ENCODE results near the gene SLC25A39. TPM values are rescaled to one million over a fixed set of nuclear protein-coding genes. Genes with fewer than 3 reads are reported as not detected.
"Not testable (repeated sequence)": the region's sequence is repeated elsewhere in the genome, so short reads cannot be mapped to it uniquely, and the experiment has no call there.

Gene SLC25A39, protein sequence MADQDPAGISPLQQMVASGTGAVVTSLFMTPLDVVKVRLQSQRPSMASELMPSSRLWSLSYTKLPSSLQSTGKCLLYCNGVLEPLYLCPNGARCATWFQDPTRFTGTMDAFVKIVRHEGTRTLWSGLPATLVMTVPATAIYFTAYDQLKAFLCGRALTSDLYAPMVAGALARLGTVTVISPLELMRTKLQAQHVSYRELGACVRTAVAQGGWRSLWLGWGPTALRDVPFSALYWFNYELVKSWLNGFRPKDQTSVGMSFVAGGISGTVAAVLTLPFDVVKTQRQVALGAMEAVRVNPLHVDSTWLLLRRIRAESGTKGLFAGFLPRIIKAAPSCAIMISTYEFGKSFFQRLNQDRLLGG
- total RNA-seq, result 100 to 1,000 TPM; 149 to 153 TPM

DNA sequence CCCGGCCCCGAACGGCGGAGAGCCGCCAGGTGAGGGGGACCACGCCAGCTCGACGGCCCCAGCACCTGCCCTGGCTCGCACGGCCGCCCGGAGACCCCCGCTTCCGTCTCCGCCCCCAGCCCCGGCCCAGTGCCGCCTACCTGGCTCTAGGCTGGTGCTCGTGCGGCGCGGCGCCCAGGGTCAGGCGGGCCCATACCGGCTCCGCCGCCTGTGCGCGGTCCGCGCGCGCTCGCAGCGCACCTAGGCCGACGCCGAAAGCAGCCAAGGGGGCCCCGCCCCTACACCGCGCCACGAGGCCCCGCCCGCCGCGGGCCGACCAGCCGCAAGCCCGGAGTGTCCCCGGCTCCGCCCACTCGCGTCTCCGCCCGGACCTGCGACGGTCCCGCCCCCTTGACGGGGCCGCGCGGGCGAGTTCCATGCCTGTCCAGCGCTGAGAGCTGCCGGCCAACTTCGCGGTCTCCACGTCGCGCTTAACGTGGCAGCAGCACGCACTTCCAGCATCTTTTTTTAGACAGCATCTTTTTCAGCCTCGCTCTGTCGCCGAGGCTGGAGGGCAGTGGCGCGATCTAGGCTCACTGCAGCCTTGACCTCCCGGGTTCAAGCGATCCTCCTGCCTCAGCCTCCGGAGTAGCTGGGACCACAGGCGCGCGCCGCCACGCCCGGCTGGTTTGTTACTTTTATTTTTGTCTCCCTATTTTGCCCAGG lies at the start of gene SLC25A39:
TSS of gene SLC25A39 (minus strand) at position 253 of the 705 bp plus-strand sequence. CDS start 1,261 bp downstream, outside the sequence.
- Mint-ChIP-seq H3K27ac (peak within 1 kb of the TSS; percentile 95), H3K9me3 (no peaks in the 10 kb centered on the region), H3K36me3 (ENCODE audit: low read depth) (peaks cover 18% of the 10 kb centered on the region), H3K4me3 (peak within 1 kb of the TSS; percentile 87), H3K4me1 (ENCODE audit: low read depth) (peaks cover 29% of the 10 kb centered on the region), H3K27me3 (no peaks in the 10 kb centered on the region)
- CTCF ChIA-PET, result interaction anchor here (0.7 to 3.6 kb wide), 6 partner anchors 15 to 121 kb away, joined by 3 to 21 read pairs (median 3); partner anchors contain the start of gene FAM171A2
- intact Hi-C loops (cut with micrococcal nuclease), result loop anchor here (5.0 kb wide), 1 partner anchor 107 kb away; the partner anchor contains the start of gene UBTF
- POLR2A ChIA-PET, result interaction anchor here (0.7 to 5.3 kb wide), 9 partner anchors 10 to 123 kb away, joined by 3 to 38 read pairs (median 5); partner anchors contain the start of gene UBTF
- DNase-seq, result peak; percentile 94
- peak; percentile 79 for ATAC-seq
- TF ChIP-seq, protein P1, sequence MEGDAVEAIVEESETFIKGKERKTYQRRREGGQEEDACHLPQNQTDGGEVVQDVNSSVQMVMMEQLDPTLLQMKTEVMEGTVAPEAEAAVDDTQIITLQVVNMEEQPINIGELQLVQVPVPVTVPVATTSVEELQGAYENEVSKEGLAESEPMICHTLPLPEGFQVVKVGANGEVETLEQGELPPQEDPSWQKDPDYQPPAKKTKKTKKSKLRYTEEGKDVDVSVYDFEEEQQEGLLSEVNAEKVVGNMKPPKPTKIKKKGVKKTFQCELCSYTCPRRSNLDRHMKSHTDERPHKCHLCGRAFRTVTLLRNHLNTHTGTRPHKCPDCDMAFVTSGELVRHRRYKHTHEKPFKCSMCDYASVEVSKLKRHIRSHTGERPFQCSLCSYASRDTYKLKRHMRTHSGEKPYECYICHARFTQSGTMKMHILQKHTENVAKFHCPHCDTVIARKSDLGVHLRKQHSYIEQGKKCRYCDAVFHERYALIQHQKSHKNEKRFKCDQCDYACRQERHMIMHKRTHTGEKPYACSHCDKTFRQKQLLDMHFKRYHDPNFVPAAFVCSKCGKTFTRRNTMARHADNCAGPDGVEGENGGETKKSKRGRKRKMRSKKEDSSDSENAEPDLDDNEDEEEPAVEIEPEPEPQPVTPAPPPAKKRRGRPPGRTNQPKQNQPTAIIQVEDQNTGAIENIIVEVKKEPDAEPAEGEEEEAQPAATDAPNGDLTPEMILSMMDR (IDR thresholded peaks at IDR 0.05), result no peak

DNA sequence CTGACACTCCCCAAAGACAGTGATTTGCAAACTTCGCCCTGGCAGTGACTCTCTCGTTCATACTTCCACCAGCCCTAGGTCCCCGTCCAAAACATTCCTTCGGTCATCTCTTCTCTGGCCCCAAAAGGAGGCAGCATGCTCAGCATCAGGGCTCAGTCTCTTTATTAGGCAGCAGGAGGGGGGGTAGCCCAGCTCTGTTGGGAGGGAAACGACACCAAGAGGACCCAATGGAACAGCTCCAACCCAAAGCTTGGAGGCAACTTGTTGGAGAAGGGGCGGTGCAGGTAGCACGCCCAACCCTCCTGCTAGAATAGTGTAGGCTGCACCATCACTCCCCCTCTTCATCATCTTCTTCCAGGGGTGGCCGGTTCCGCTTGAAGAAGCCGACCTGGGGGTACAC lies 47.4 kb upstream of the SLC25A39 start:
- no peak for DNase-seq
- no peaks in the 10 kb centered on the region for H3K9me3 Mint-ChIP-seq
- TF ChIP-seq, protein P1 (IDR thresholded peaks at IDR 0.05), result no peak
- no peak for ATAC-seq
- CTCF ChIA-PET, result interaction anchor here (1.5 to 1.6 kb wide), 3 partner anchors 9 to 162 kb away, joined by 3 to 6 read pairs (median 4); partner anchors contain the start of gene FAM171A2
- H3K27me3 Mint-ChIP-seq, result peaks cover 13% of the 10 kb centered on the region
- H3K36me3 Mint-ChIP-seq (ENCODE audit: low read depth), result no peaks in the 10 kb centered on the region
- no peaks in the 10 kb centered on the region for H3K4me1 Mint-ChIP-seq (ENCODE audit: low read depth)
- POLR2A ChIA-PET, result interaction anchor here (1.5 kb wide), 1 partner anchor 10 kb away, joined by 3 read pairs; no protein-coding TSS in a partner anchor
- H3K27ac Mint-ChIP-seq, result no peak overlapping the region
- H3K4me3 Mint-ChIP-seq, result no peak overlapping the region
- intact Hi-C loops (cut with micrococcal nuclease), result no loop called here

DNA sequence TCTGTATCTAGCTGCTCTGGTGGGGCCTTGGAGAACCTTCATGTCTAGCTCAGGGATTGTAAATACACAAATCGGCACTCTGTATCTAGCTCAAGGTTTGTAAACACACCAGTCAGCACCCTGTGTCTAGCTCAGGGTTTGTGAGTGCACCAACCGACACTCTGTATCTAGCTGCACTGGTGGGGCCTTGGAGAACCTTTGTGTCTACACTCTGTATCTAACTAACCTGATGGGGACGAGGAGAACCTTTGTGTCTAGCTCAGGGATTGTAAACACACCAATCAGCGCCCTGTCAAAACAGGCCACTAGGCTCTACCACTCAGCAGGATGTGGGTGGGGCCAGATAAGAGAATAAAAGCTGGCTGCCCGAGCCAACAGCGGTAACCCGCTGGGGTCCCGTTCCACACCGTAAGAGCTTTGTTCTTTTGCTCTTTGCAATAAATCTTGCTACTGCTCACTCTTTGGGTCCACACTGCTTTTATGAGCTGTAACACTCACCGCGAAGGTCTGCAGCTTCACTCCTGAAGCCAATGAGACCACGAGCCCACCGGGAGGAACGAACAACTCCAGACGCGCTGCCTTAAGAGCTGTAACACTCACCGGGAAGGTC lies 44.9 kb upstream of the SLC25A39 start:
- H3K27me3 Mint-ChIP-seq, result peaks cover 22% of the 10 kb centered on the region
- peak; percentile 55 for DNase-seq
- intact Hi-C loops (cut with micrococcal nuclease); H3K9me3 Mint-ChIP-seq; H3K4me1 Mint-ChIP-seq (ENCODE audit: low read depth); POLR2A ChIA-PET; ATAC-seq; H3K27ac Mint-ChIP-seq; H3K36me3 Mint-ChIP-seq (ENCODE audit: low read depth): not testable (repeated sequence)
- H3K4me3 Mint-ChIP-seq, result peak overlapping the region; percentile 57
- CTCF ChIA-PET, result interaction anchor here (1.1 kb wide), 1 partner anchor 14 kb away, joined by 4 read pairs; no protein-coding TSS in a partner anchor

DNA sequence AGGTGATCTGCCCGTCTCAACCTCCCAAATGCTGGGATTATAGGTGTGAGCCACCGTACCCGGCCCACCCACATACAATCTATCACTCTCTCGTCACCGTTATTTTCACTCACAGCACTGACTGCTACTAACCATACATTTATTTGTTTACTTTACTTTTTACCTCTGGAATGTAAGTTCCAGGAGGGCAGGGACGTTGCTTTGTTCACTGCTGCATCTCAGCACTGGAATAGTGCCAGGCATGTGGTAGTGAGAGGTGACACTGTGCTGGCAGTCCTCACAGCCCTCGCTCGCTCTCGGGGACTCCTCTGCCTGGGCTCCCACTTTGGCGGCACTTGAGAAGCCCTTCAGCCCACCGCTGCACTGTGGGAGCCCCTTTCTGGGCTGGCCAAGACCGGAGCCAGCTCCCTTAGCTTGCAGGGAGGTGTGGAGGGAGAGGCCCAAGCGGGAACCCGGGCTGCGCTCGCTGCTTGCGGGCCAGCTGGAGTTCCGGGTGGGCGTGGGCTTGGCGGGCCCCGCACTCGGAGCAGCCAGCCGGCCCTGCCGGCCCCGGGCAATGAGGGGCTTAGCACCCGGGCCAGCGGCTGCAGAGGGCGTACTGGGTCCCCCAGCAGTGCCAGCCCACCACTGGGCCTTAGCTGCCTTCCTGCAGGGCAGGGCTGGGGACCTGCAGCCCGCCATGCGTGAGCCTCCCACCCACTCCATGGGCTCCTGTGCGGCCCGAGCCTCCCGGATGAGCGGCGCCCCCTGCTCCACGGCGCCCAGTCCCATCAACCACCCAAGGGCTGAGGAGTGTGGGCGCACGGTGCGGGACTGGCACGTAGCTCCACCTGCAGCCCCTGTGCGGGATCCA lies 44.0 kb upstream of the SLC25A39 start:
- H3K36me3 Mint-ChIP-seq (ENCODE audit: low read depth); H3K9me3 Mint-ChIP-seq; H3K4me1 Mint-ChIP-seq (ENCODE audit: low read depth); H3K4me3 Mint-ChIP-seq; POLR2A ChIA-PET; H3K27ac Mint-ChIP-seq; intact Hi-C loops (cut with micrococcal nuclease); DNase-seq; ATAC-seq: not testable (repeated sequence)
- CTCF ChIA-PET, result interaction anchor here (1.8 to 2.9 kb wide), 2 partner anchors 8 to 14 kb away, joined by 6 to 13 read pairs; no protein-coding TSS in a partner anchor
- H3K27me3 Mint-ChIP-seq, result peaks cover 20% of the 10 kb centered on the region

DNA sequence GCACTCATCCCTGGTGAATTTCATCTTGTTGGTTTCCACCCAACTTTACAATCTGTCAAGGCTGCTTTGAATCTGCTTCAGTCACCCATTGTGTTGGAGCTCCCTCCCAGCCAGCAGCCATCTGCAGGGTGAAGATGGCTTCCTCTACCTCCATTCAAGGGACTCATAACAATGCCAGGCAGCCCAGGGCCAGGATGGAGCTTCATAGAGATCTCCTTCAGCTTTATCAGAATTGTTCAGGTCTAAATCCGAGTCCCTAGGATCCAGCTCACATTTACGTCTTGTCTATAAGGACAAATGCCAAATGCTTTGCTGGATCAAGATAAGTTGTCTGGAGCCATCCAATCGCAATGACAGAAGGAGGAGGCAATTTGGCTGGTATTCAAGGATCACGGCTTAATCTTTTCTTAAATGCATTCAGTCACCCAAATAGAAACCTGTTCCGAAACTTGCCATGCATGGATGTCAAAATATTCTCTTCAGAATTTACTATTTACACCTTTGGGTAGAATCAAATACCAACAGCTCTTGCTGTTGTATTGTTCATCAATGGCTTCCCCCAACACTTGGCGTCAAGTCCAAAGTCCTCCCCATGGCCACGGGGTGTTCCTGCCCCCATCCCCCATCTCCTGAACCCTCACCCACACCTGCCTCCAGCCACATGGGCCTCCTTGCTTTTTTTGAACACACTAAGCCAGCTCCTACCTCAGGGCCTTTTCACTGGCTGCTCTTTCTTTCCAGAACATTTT lies 42.8 kb upstream of the SLC25A39 start:
- H3K4me3 Mint-ChIP-seq, result no peak overlapping the region
- TF ChIP-seq, protein P1 (IDR thresholded peaks at IDR 0.05), result no peak
- H3K9me3 Mint-ChIP-seq, result no peaks in the 10 kb centered on the region
- H3K27me3 Mint-ChIP-seq, result peaks cover 18% of the 10 kb centered on the region
- ChIA-PET CTCF (interaction anchor here (0.8 to 2.9 kb wide), 3 partner anchors 9 to 12 kb away, joined by 3 to 13 read pairs (median 6); no protein-coding TSS in a partner anchor), POLR2A (no interaction called here)
- DNase-seq (no peak), ATAC-seq (no peak)
- no peaks in the 10 kb centered on the region for H3K36me3 Mint-ChIP-seq (ENCODE audit: low read depth)
- intact Hi-C loops (cut with micrococcal nuclease), result no loop called here
- no peak overlapping the region for H3K27ac Mint-ChIP-seq
- peaks cover 2% of the 10 kb centered on the region for H3K4me1 Mint-ChIP-seq (ENCODE audit: low read depth)

DNA sequence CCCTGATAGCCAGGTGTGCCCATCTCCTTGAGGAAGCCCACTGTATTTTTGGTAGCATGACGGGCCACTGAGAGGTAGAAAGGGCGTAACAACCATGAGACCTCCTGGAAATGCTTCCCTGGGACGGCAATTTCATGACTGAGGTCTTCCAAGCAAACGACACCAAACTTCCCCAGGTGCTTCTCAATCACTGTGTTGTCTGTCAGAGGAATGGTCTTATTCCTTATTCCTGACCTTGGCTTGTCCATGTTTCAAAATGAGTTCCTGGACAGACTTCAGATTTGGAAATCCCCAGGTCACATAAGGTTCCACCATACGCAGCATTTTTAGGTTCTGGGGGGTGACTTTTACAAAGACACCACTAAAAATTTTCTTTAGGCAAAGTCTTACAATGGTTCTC lies 40.4 kb upstream of the SLC25A39 start:
- H3K4me3 Mint-ChIP-seq; H3K27ac Mint-ChIP-seq; H3K36me3 Mint-ChIP-seq (ENCODE audit: low read depth); ATAC-seq; H3K9me3 Mint-ChIP-seq; POLR2A ChIA-PET; DNase-seq; H3K4me1 Mint-ChIP-seq (ENCODE audit: low read depth); intact Hi-C loops (cut with micrococcal nuclease): not testable (repeated sequence)
- H3K27me3 Mint-ChIP-seq, result peaks cover 18% of the 10 kb centered on the region
- CTCF ChIA-PET, result interaction anchor here (1.0 to 4.9 kb wide), 6 partner anchors 11 to 324 kb away, joined by 3 to 39 read pairs (median 4); no protein-coding TSS in a partner anchor
